Heart left ventricle (tissue), 16 donors: ENCODE data around the gene DPYSL3. TPM values are rescaled to one million over a fixed set of nuclear protein-coding genes. Genes with fewer than 3 reads are reported as not detected.
A peak's percentile ranks its signal among the peaks of the same experiment; 100 is the strongest.

Experiments
- ATAC-seq, 4 donors: fragments of 200-7000 bp; cut with Tn5 transposase; one replicate each; pipeline ENCODE4 v1.9.1; 2020 to 2022; ENCODE audit warnings: moderate library complexity in 4 of 4, mild to moderate bottlenecking in 3 of 4, moderate number of reproducible peaks in 1 of 4
- DNase-seq, 5 donors: peaks; one replicate each; pipeline ENCODE4 v3.0.0-alpha.2; 2020
- H3K27ac ChIP-seq, 12 donors: fragments of 200-600 bp; sonication (generic) in 4 of 12; one replicate each; pipeline versions ENCODE4 v1.5.0 to v1.8.0; 2016 to 2022; ENCODE audit warnings: mild to moderate bottlenecking in 2 of 12
- H3K27me3 ChIP-seq, 9 donors: fragments of 200-600 bp; sonication (generic) in 2 of 9; one replicate each; pipeline versions ENCODE4 v1.5.1 to v1.8.0; 2016 to 2022; ENCODE audit warnings: mild to moderate bottlenecking in 3 of 9
- H3K36me3 ChIP-seq, 9 donors: fragments of 200-600 bp; sonication (generic) in 2 of 9; one replicate each; pipeline versions ENCODE4 v1.5.0 to v1.8.0; 2018 to 2022; ENCODE audit warnings: mild to moderate bottlenecking in 2 of 9
- H3K4me1 ChIP-seq, 12 donors: fragments of 200-600 bp; sonication (generic) in 4 of 12; one replicate each; pipeline versions ENCODE4 v1.5.0 to v1.8.0; 2016 to 2022; ENCODE audit warnings: mild to moderate bottlenecking in 3 of 12
- H3K4me3 ChIP-seq, 12 donors: fragments of 200-600 bp; sonication (generic) in 4 of 12; one replicate each; pipeline versions ENCODE4 v1.5.0 to v1.8.0; 2017 to 2022; ENCODE audit warnings: mild to moderate bottlenecking in 9 of 12, moderate library complexity in 4 of 12
- H3K9me3 ChIP-seq, 12 donors: fragments of 200-600 bp; sonication (generic) in 4 of 12; one replicate each; pipeline versions ENCODE4 v1.5.0 to v1.8.0; 2016 to 2022; ENCODE audit warnings: mild to moderate bottlenecking in 1 of 12
- CTCF ChIP-seq, 12 donors: fragments of 200-600 bp; sonication (generic) in 4 of 12; IDR thresholded peaks; one replicate each; pipeline versions ENCODE4 v1.5.0 to v1.8.0; 2018 to 2022; ENCODE audit warnings: antibody characterized with exemption in 12 of 12, mild to moderate bottlenecking in 5 of 12
- POLR2A ChIP-seq, 2 donors: fragments of 450-650 bp; IDR thresholded peaks; one replicate each; pipeline ENCODE4 v1.6.1; 2017; ENCODE audit warnings: antibody characterized with exemption in 2 of 2, mild to moderate bottlenecking in 2 of 2, moderate library complexity in 2 of 2
- WGBS, 4 donors: extraction: QIAGEN DNeasy Blood & Tissue Kit in 2 of 4; methylation state at CpG; one replicate each; pipeline versions ENCODE4 v1.1.5 to v1.1.7; 2013 to 2018; 5-methylcytosine and 5-hydroxymethylcytosine counted together
- intact Hi-C, 10 donors: fragments of 100-400 bp; cut with DNase I; formaldehyde crosslinking; loops; one replicate each; pipeline versions ENCODE4 v1.11.1 to v1.14.2; 2022
- polyA plus RNA-seq, 2 donors: library from polyadenylated mRNA; stranded (reverse); fragments of 200-250 nt; gene quantifications; one replicate each; pipeline ENCODE4 v1.2.3, GENCODE V29; 2013
- total RNA-seq, 9 donors: library from RNA; depleted of rRNA in 2 of 9; stranded (reverse); fragments of >200 nt in 2 of 9; fragmentation: NEBNext Ultra II Directional in 3 of 9; extraction: Animal tissue kit (Norgen Biotek cat#: 25700) in 3 of 9; gene quantifications; one replicate each; pipeline versions ENCODE4 v1.1.0 to v1.2.4, GENCODE V29; 2016 to 2023
- donor health status: ischemic (EF 13 %, LVEDD 7.1; RV severe dilation, severe dysfunction).
- donor health status: healthy with polysubstance abuse.
- donor health status: DM: no; HTN: yes; CAD: no.
- donor health status: DM: no; HTN: no; CAD: no.
- donor health status: ischemic (EF 25% LVEDD 6.9; RV normal size, moderate dysfunction).
- donor health status: ischemic (EF 25% LVEDD 5.7; RV mildly dilated, moderate dysfunction).
- donor health status: healthy.
- donor health status: DM: yes; HTN: yes; CAD: no.
- donor health status: ischemic (EF 35%, LVEDD 5.7; RV mildly dilated, moderate dysfunction).
- donor health status: nonischemic (EF 11% LVEDD 7.7; RV severe dilation, severe dysfunction).
- donor health status: DM: yes; HTN: yes; CAD: no.
- donor health status: PGD.
- donor health status: ischemic (EF 29% LVEDD 5.4; RV normal size, mild dysfunction).
- donor health status: nonischemic (EF 23%, LVEDD 6.1; RV moderate dilation, normal function).

The DPYSL3 gene
- total and polyA plus RNA-seq, 11 donors, result 7.9 to 54.7 (median 20.6) TPM

GRCh38 chr5:147404706-147405105, 105.2 kb downstream of the DPYSL3 start:
- TF ChIP-seq CTCF (IDR thresholded peaks at IDR 0.05), result no peak
- no peak for TF ChIP-seq POLR2A (IDR thresholded peaks at IDR 0.05)
- no peaks in the 10 kb centered on the region for H3K9me3 ChIP-seq
- peaks cover 4 to 55% (median 40%) of the 10 kb centered on the region in 12 donors for H3K4me1 ChIP-seq
- DNase-seq (no peak), ATAC-seq (no peak)
- WGBS, 4 donors, result 80 to 93% (median 84%) methylated on average over 1 of the region's 1 CpG
- no peak overlapping the region for H3K4me3 ChIP-seq
- no peaks in the 10 kb centered on the region for H3K27me3 ChIP-seq
- H3K36me3 ChIP-seq, result peaks cover 0 to 69% (median 13%) of the 10 kb centered on the region in 9 donors
- H3K27ac ChIP-seq, result peak overlapping the region; percentile 69 to 90 (median 84)
- intact Hi-C loops, result loop anchor here in 1 of 10 donors (5.0 kb wide), 1 partner anchor 43 kb away; no protein-coding TSS in a partner anchor

GRCh38 chr5:147403651-147404640, 105.9 kb downstream of the DPYSL3 start:
- ATAC-seq, result peak; percentile 88 to 95 (median 90)
- Histone ChIP-seq H3K27ac (peak overlapping the region; percentile 69 to 90 (median 84)), H3K9me3 (no peaks in the 10 kb centered on the region), H3K36me3 (peaks cover 0 to 69% (median 16%) of the 10 kb centered on the region in 9 donors), H3K27me3 (no peaks in the 10 kb centered on the region), H3K4me1 (peaks cover 4 to 55% (median 40%) of the 10 kb centered on the region in 12 donors), H3K4me3 (no peak overlapping the region)
- intact Hi-C loops, result no loop called here
- WGBS, 4 donors, result 48 to 62% (median 56%) methylated on average over 15 of the region's 15 CpGs
- TF ChIP-seq CTCF (IDR thresholded peaks at IDR 0.05) (no peak), POLR2A (IDR thresholded peaks at IDR 0.05) (no peak)
- DNase-seq, result peak in 4 of 5 donors; percentile 52 to 85 (median 63)

- ATAC-seq, result no peak
- H3K27me3 ChIP-seq, result no peaks in the 10 kb centered on the region
- peak overlapping the region in 1 of 12 donors; percentile 24 for H3K27ac ChIP-seq
- H3K4me3 ChIP-seq, result no peak overlapping the region
- TF ChIP-seq POLR2A (IDR thresholded peaks at IDR 0.05), result no peak
- peaks cover 4 to 39% (median 25%) of the 10 kb centered on the region in 12 donors for H3K4me1 ChIP-seq
- intact Hi-C loops, result no loop called here
- peaks cover 0 to 72% (median 20%) of the 10 kb centered on the region in 9 donors for H3K36me3 ChIP-seq
- no peak for DNase-seq
- H3K9me3 ChIP-seq, result no peaks in the 10 kb centered on the region
These were observed 109.0 kb downstream of the DPYSL3 start for GRCh38 chr5:147400881-147401280.

- H3K4me1 ChIP-seq, result peaks cover 4 to 35% (median 19%) of the 10 kb centered on the region in 12 donors
- intact Hi-C loops, result no loop called here
These were observed 109.6 kb downstream of the DPYSL3 start for GRCh38 chr5:147400126-147400809.

More at GRCh38 chr5:147400126-147400809, 109.6 kb downstream of the DPYSL3 start:
- H3K36me3 ChIP-seq, result peaks cover 0 to 72% (median 20%) of the 10 kb centered on the region in 9 donors
- peak overlapping the region in 1 of 12 donors; percentile 24 for H3K27ac ChIP-seq
- DNase-seq (no peak), ATAC-seq (no peak)
- no peak overlapping the region for H3K4me3 ChIP-seq
- no peaks in the 10 kb centered on the region for H3K9me3 ChIP-seq
- 76 to 90% (median 83%) methylated on average over 7 of the region's 7 CpGs for WGBS, 4 donors
- TF ChIP-seq CTCF (IDR thresholded peaks at IDR 0.05) (no peak), POLR2A (IDR thresholded peaks at IDR 0.05) (no peak)
- H3K27me3 ChIP-seq, result no peaks in the 10 kb centered on the region
